GM12878 (cell line): Measurements from ENCODE around the gene CYP46A1. TPM values are rescaled to one million over a fixed set of nuclear protein-coding genes. Genes with fewer than 3 reads are reported as not detected.

Experiments
- ATAC-seq: fragments of 200-7000 bp; cut with Tn5 transposase; 3 replicates; pipeline ENCODE4 v1.9.1; 2020; ENCODE audit warnings: mild to moderate bottlenecking, moderate library complexity
- BruUV-seq: library from RNA; stranded (reverse); fragments of 400-500 nt; replicated peaks from 2 replicates; lab custom pipeline; 2021; lab: Mats Ljungman, UMichigan
- CTCF ChIA-PET: fragments of 300-600 bp; sonication (Branson Sonifier 250); formaldehyde crosslinking; extraction: SDS; loops from one replicate; lab custom pipeline; 2021; ENCODE audit warnings: inconsistent platforms; lab: Yijun Ruan, JAX
- POLR2A ChIA-PET: fragments of 350-600 bp; formaldehyde crosslinking; extraction: SDS; loops from one replicate; lab custom pipeline; 2021; ENCODE audit warnings: inconsistent platforms; lab: Charles Lee
- RAD21 ChIA-PET: fragments of 300-600 bp; sonication (Branson Sonifier 250); formaldehyde crosslinking; loops from one replicate; lab custom pipeline; 2023; ENCODE audit warnings: antibody characterized with exemption; ENCODE audit not compliant: unreplicated experiment; lab: Charles Lee
- SMC1A ChIA-PET: fragments of 300-600 bp; sonication (Branson Sonifier 250); formaldehyde crosslinking; loops from one replicate; lab custom pipeline; 2023; ENCODE audit not compliant: unreplicated experiment, uncharacterized antibody; lab: Charles Lee
- DNase-seq: peaks from one replicate; pipeline ENCODE4 v3.0.0-alpha.2; 2011; ENCODE audit warnings: low read depth, low spot score
- FAIRE-seq: peaks from 3 replicates; lab custom pipeline; 2011; peaks lifted over from hg19 to GRCh38; lab: Jason Lieb, UNC
- H2AFZ ChIP-seq: 2 replicates; pipeline ENCODE4 v1.6.0; 2011; ENCODE audit warnings: low read depth, low read length, control low read depth; ENCODE audit not compliant: control insufficient read depth
- H3K27ac ChIP-seq: 2 replicates; pipeline ENCODE4 v1.5.1; 2011; ENCODE audit warnings: control low read depth; ENCODE audit not compliant: control insufficient read depth, insufficient read depth
- H3K27me3 ChIP-seq, 2 experiments: replicated peaks in 1 of 2; 2 replicates each; pipeline versions ENCODE4 v1.6.0 to v1.6.1; 2011; ENCODE audit warnings: low read length in 1 of 2; ENCODE audit not compliant: control insufficient read depth in 2 of 2, insufficient read depth in 2 of 2
- H3K36me3 ChIP-seq, 2 experiments: 2 replicates each; pipeline ENCODE4 v1.5.1; 2011; ENCODE audit warnings: low read length in 1 of 2; ENCODE audit not compliant: control insufficient read depth in 2 of 2, insufficient read depth in 2 of 2
- H3K4me1 ChIP-seq: 2 replicates; pipeline ENCODE4 v1.6.1; 2011; ENCODE audit warnings: mild to moderate bottlenecking, low read length, moderate library complexity, mixed read lengths; ENCODE audit not compliant: control insufficient read depth, insufficient read depth
- H3K4me2 ChIP-seq: 2 replicates; pipeline ENCODE4 v1.6.0; 2011; ENCODE audit warnings: control low read depth; ENCODE audit not compliant: control insufficient read depth, insufficient read depth
- H3K4me3 ChIP-seq: fragments of 200-600 bp; sonication (generic); 2 replicates; pipeline ENCODE4 v1.5.1; 2016
- H3K79me2 ChIP-seq: 2 replicates; pipeline ENCODE4 v1.6.0; 2011; ENCODE audit warnings: low read length; ENCODE audit not compliant: control insufficient read depth, insufficient read depth
- H3K9ac ChIP-seq: 2 replicates; pipeline ENCODE4 v1.8.0; 2011; ENCODE audit warnings: low read length, control low read depth, mixed read lengths; ENCODE audit not compliant: control insufficient read depth, insufficient read depth
- H3K9me3 ChIP-seq: replicated peaks from 3 replicates; pipeline ENCODE4 v1.5.1; 2011; ENCODE audit warnings: mild to moderate bottlenecking, low read length; ENCODE audit not compliant: control insufficient read depth, insufficient read depth
- H4K20me1 ChIP-seq: 2 replicates; pipeline ENCODE4 v1.6.0; 2011; ENCODE audit not compliant: control insufficient read depth, insufficient read depth
- BHLHE40 ChIP-seq, 2 experiments: fragments of 450-650 bp in 1 of 2; IDR thresholded peaks; 2 replicates each; pipeline ENCODE4 v1.6.1; 2011 to 2017; ENCODE audit warnings: low read depth in 2 of 2, borderline replicate concordance in 1 of 2, improper control_type of control experiment in 1 of 2, low read length in 1 of 2, mild to moderate bottlenecking in 1 of 2
- CBX3 ChIP-seq: fragments of 200-600 bp; sonication (generic); IDR thresholded peaks from 2 replicates; pipeline ENCODE4 v1.6.1; 2016; ENCODE audit warnings: low read depth, borderline replicate concordance
- CHD1 ChIP-seq: IDR thresholded peaks from 2 replicates; pipeline ENCODE4 v1.6.1; 2012; ENCODE audit warnings: low read depth, low read length, improper control_type of control experiment
- KAT2A ChIP-seq: conservative IDR thresholded peaks from 2 replicates; pipeline ENCODE4 v1.6.1; 2011; ENCODE audit warnings: low read depth, low read length; ENCODE audit not compliant: control insufficient read depth
- MTA2 ChIP-seq: fragments of 450-650 bp; IDR thresholded peaks from 2 replicates; pipeline ENCODE4 v1.6.1; 2016; ENCODE audit warnings: low read depth, mild to moderate bottlenecking, moderate library complexity
- NFXL1 ChIP-seq: fragments of 450-650 bp; IDR thresholded peaks from 2 replicates; pipeline ENCODE4 v1.6.1; 2017; ENCODE audit warnings: antibody characterized with exemption, mild to moderate bottlenecking, borderline replicate concordance
- NFYB ChIP-seq: IDR thresholded peaks from 2 replicates; pipeline ENCODE4 v1.6.1; 2011; ENCODE audit warnings: low read depth, mild to moderate bottlenecking, low read length, improper control_type of control experiment, moderate library complexity; ENCODE audit not compliant: insufficient read depth
- RB1 ChIP-seq: fragments of 450-650 bp; formaldehyde crosslinking; IDR thresholded peaks from 2 replicates; pipeline ENCODE4 v1.6.1; 2017; ENCODE audit warnings: mild to moderate bottlenecking, borderline replicate concordance
- RBBP5 ChIP-seq: fragments of 200-600 bp; sonication (generic); conservative IDR thresholded peaks from 2 replicates; pipeline ENCODE4 v1.6.1; 2016
- ZNF24 ChIP-seq: fragments of 450-650 bp; IDR thresholded peaks from 2 replicates; pipeline ENCODE4 v1.6.1; 2017; ENCODE audit warnings: antibody characterized with exemption, mild to moderate bottlenecking
- WGBS: methylation state at CpG from one replicate; pipeline ENCODE4 v1.1.6; 2016; ENCODE audit warnings: low lambda C conversion rate; ENCODE audit not compliant: insufficient replicate concordance, insufficient coverage; ENCODE audit errors: missing lambda C conversion rate; 5-methylcytosine and 5-hydroxymethylcytosine counted together
- in situ Hi-C: fragments of 300-500 bp; cut with MboI; formaldehyde crosslinking; loops from 9 replicates; pipeline ENCODE4 v1.14.3; 2018; ENCODE audit warnings: mixed read lengths
- intact Hi-C: fragments of 100-400 bp; cut with micrococcal nuclease; formaldehyde crosslinking; loops from one replicate; pipeline ENCODE4 v1.14.2; 2022; ENCODE audit not compliant: unreplicated experiment
- polyA plus RNA-seq, 11 experiments: library from polyadenylated mRNA; depleted of rRNA in 4 of 11; unstranded in 6 of 11; stranded (reverse) in 5 of 11; fragments of >200 nt; fragmentation: Nextera tagmentation in 4 of 11; fragmentation: Illumina TruSeq in 1 of 11; extraction: Ambion mirVana in 4 of 11; extraction: Trizol in 1 of 11; gene quantifications; 1 replicate in 1 of 11; 2 replicates in 10 of 11; pipeline versions ENCODE4 v1.2.1 to v1.2.3, GENCODE V29; 2011 to 2016; ENCODE audit warnings: inconsistent platforms in 2 of 11, missing spikeins in 2 of 11, low read depth in 1 of 11
- total RNA-seq, 4 experiments: library from RNA; depleted of rRNA in 3 of 4; stranded (reverse); fragments of >200 nt in 3 of 4; fragmentation: Illumina TruSeq in 1 of 4; extraction: Trizol in 1 of 4; gene quantifications; 2 replicates each; pipeline versions ENCODE4 v1.2.1 to v1.2.3, GENCODE V29; 2013 to 2021
- TF ChIP-seq, protein P1 (sequence below): IDR thresholded peaks from 2 replicates; pipeline ENCODE4 v1.6.1; 2011; ENCODE audit warnings: borderline replicate concordance, low read depth, mild to moderate bottlenecking, moderate library complexity, low read length; ENCODE audit not compliant: insufficient read depth, poor library complexity, severe bottlenecking
- TF ChIP-seq, protein P2 (sequence below): fragments of 150-350 bp; IDR thresholded peaks from 2 replicates; pipeline ENCODE4 v1.6.1; 2014; ENCODE audit warnings: mild to moderate bottlenecking, low read depth, low read length
- TF ChIP-seq, protein P3 (sequence below): fragments of 450-650 bp; IDR thresholded peaks from 2 replicates; pipeline ENCODE4 v1.6.1; 2017; ENCODE audit warnings: antibody characterized with exemption, mild to moderate bottlenecking, moderate library complexity
- TF ChIP-seq, protein P4 (sequence below): fragments of 450-650 bp; IDR thresholded peaks from 2 replicates; pipeline ENCODE4 v1.6.1; 2016; ENCODE audit warnings: mild to moderate bottlenecking
- TF ChIP-seq, protein P5 (sequence below): fragments of 450-650 bp; IDR thresholded peaks from 2 replicates; pipeline ENCODE4 v1.6.1; 2017; ENCODE audit warnings: mild to moderate bottlenecking, low read depth, inconsistent platforms; ENCODE audit not compliant: poor library complexity, severe bottlenecking

The CYP46A1 gene
- total and polyA plus RNA-seq, 10 of the 15 experiments (the other 5 are each of a cell fraction or from before 2014, with no cell fraction given) = 0.04 to 0.11 TPM; not detected in 8

DNA sequence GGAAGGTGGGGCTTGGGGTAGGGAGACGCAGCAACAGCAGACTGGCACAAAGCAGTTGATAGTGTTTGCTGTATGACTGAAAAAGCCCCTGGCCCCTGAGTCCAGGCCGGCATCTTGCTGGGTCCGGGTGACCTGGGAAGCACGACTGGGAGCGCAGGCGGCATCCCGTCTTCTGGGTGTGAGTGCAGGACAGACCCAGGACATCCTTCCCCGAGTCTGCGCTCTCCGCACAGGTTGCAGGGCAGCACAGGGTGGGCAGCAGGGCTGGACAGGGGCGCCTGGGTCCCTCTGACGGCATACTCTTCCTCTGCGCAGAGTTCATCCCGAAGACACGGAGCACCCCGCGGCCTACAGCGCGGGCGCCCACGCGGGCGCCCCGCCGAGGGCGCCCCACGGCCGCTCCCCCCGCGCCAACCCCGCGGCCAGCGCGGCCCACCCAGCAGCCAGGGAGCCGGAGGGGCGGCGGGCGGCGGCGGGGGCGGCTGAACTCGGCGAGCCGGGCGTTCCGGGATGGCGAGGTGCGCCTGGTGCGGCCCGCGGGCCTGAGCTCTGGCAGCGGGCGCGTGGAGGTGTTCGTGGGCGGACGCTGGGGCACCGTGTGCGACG lies 9.2 kb upstream of the CYP46A1 start:
- intact Hi-C loops (no loop called here), in situ Hi-C loops (no loop called here)
- ChIA-PET SMC1A (no interaction called here), CTCF (no interaction called here), POLR2A (no interaction called here), RAD21 (no interaction called here)
- BruUV-seq = no TSS peak
- Histone ChIP-seq H3K36me3 (no peaks in the 10 kb centered on the region), H3K27ac (no peak overlapping the region), H3K9me3 (peaks cover 2% of the 10 kb centered on the region; the same call in 1 of the 3 replicates), H3K9ac (no peak overlapping the region), H3K4me1 (peaks cover 8% of the 10 kb centered on the region), H3K4me3 (no peak overlapping the region), H4K20me1 (no peaks in the 10 kb centered on the region), H3K79me2 (no peaks in the 10 kb centered on the region), H3K4me2 (no peak overlapping the region), H2AFZ (no peak overlapping the region), H3K27me3 (no peaks in the 10 kb centered on the region)
- FAIRE-seq (no peak), DNase-seq (no peak), ATAC-seq (no peak)
- 82% methylated on average over 25 of the region's 60 CpGs for WGBS
- TF ChIP-seq RBBP5 (no peak), KAT2A (no peak), MTA2 (no peak), CBX3 (no peak), NFYB (no peak), ZNF24 (no peak), RB1 (no peak), CHD1 (no peak), BHLHE40 (IDR thresholded peaks at IDR 0.05; ENCODE audit: borderline replicate concordance in 1 of 2, low read depth in 2 of 2, low read length in 1 of 2) (no peak), NFXL1 (no peak)
- TF ChIP-seq, protein P1, sequence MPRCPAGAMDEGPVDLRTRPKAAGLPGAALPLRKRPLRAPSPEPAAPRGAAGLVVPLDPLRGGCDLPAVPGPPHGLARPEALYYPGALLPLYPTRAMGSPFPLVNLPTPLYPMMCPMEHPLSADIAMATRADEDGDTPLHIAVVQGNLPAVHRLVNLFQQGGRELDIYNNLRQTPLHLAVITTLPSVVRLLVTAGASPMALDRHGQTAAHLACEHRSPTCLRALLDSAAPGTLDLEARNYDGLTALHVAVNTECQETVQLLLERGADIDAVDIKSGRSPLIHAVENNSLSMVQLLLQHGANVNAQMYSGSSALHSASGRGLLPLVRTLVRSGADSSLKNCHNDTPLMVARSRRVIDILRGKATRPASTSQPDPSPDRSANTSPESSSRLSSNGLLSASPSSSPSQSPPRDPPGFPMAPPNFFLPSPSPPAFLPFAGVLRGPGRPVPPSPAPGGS = no peak
- TF ChIP-seq, protein P2, sequence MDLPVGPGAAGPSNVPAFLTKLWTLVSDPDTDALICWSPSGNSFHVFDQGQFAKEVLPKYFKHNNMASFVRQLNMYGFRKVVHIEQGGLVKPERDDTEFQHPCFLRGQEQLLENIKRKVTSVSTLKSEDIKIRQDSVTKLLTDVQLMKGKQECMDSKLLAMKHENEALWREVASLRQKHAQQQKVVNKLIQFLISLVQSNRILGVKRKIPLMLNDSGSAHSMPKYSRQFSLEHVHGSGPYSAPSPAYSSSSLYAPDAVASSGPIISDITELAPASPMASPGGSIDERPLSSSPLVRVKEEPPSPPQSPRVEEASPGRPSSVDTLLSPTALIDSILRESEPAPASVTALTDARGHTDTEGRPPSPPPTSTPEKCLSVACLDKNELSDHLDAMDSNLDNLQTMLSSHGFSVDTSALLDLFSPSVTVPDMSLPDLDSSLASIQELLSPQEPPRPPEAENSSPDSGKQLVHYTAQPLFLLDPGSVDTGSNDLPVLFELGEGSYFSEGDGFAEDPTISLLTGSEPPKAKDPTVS = no peak
- TF ChIP-seq, protein P3, sequence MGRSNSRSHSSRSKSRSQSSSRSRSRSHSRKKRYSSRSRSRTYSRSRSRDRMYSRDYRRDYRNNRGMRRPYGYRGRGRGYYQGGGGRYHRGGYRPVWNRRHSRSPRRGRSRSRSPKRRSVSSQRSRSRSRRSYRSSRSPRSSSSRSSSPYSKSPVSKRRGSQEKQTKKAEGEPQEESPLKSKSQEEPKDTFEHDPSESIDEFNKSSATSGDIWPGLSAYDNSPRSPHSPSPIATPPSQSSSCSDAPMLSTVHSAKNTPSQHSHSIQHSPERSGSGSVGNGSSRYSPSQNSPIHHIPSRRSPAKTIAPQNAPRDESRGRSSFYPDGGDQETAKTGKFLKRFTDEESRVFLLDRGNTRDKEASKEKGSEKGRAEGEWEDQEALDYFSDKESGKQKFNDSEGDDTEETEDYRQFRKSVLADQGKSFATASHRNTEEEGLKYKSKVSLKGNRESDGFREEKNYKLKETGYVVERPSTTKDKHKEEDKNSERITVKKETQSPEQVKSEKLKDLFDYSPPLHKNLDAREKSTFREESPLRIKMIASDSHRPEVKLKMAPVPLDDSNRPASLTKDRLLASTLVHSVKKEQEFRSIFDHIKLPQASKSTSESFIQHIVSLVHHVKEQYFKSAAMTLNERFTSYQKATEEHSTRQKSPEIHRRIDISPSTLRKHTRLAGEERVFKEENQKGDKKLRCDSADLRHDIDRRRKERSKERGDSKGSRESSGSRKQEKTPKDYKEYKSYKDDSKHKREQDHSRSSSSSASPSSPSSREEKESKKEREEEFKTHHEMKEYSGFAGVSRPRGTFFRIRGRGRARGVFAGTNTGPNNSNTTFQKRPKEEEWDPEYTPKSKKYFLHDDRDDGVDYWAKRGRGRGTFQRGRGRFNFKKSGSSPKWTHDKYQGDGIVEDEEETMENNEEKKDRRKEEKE = no peak
- TF ChIP-seq, protein P4, sequence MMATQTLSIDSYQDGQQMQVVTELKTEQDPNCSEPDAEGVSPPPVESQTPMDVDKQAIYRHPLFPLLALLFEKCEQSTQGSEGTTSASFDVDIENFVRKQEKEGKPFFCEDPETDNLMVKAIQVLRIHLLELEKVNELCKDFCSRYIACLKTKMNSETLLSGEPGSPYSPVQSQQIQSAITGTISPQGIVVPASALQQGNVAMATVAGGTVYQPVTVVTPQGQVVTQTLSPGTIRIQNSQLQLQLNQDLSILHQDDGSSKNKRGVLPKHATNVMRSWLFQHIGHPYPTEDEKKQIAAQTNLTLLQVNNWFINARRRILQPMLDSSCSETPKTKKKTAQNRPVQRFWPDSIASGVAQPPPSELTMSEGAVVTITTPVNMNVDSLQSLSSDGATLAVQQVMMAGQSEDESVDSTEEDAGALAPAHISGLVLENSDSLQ = no peak
- TF ChIP-seq, protein P5, sequence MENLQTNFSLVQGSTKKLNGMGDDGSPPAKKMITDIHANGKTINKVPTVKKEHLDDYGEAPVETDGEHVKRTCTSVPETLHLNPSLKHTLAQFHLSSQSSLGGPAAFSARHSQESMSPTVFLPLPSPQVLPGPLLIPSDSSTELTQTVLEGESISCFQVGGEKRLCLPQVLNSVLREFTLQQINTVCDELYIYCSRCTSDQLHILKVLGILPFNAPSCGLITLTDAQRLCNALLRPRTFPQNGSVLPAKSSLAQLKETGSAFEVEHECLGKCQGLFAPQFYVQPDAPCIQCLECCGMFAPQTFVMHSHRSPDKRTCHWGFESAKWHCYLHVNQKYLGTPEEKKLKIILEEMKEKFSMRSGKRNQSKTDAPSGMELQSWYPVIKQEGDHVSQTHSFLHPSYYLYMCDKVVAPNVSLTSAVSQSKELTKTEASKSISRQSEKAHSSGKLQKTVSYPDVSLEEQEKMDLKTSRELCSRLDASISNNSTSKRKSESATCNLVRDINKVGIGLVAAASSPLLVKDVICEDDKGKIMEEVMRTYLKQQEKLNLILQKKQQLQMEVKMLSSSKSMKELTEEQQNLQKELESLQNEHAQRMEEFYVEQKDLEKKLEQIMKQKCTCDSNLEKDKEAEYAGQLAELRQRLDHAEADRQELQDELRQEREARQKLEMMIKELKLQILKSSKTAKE = no peak
